Pulmonary artery endothelial cell (primary cell): ENCODE results near the gene LARP1. TPM values are rescaled to one million over a fixed set of nuclear protein-coding genes. Genes with fewer than 3 reads are reported as not detected.

Experiments used
- DNase-seq: peaks from one replicate; pipeline ENCODE4 v3.0.0-alpha.2; 2011; ENCODE audit warnings: low read depth, low spot score
- total RNA-seq: library from RNA; depleted of rRNA; stranded (reverse); fragments of >200 nt; gene quantifications from 2 replicates; pipeline ENCODE4 v1.2.3, GENCODE V29; 2014

LARP1 gene
- total RNA-seq, 1 donor from 2014 or later = 54.3 TPM

GRCh38 chr5:154761046-154761736, 6.0 kb downstream of the LARP1 start:
- no peak for DNase-seq

- DNase-seq = no peak
These were observed 7.1 kb downstream of the LARP1 start for GRCh38 chr5:154762261-154762660.

GRCh38 chr5:154762700-154763099, 7.5 kb downstream of the LARP1 start:
- no peak for DNase-seq

DNA sequence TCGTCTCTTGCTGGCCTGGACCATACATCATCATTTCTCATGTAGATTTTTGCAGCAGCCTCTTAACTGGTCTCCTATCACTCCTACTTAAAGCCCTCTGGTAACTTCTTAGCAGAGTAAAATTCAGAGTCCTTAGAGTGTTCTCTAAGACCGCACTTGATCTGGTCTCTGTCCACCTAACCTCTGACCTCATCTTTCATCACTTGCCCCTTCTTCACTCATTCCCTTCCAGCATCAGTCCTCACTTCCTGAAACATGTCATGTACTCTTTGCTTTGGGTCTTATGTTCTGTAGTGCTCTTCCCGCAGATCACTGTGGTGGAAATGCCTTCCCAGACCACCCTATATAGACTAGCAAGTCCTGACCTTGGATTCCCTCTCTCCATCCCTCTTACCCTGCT, 9.8 kb downstream of the LARP1 start:
- DNase-seq = no peak

DNA sequence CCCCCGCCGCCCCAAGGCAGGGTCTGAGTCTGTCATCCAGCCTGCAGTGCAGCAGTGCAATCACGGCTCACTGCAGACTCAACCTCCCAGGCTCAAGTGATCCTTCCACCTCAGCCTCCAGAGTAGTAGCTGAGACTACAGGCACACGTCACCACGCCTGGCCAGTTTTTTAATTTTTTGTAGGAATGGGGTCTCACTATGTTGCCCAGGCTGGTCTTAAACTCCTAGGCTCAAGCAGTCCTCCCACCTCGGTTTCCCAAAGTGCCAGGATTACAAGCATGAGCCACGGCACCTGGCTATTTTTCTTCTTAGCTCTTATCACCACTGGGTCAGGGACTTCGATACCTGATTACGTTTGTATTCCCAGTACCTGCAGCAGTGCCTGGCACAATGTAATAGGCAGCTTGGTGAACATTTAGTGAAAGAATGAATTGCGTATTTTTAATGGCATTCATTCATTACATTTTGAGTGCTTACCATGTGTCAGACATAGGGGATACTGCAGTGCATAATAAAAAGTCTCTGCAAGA, 10.3 kb downstream of the LARP1 start:
- no peak for DNase-seq

DNA sequence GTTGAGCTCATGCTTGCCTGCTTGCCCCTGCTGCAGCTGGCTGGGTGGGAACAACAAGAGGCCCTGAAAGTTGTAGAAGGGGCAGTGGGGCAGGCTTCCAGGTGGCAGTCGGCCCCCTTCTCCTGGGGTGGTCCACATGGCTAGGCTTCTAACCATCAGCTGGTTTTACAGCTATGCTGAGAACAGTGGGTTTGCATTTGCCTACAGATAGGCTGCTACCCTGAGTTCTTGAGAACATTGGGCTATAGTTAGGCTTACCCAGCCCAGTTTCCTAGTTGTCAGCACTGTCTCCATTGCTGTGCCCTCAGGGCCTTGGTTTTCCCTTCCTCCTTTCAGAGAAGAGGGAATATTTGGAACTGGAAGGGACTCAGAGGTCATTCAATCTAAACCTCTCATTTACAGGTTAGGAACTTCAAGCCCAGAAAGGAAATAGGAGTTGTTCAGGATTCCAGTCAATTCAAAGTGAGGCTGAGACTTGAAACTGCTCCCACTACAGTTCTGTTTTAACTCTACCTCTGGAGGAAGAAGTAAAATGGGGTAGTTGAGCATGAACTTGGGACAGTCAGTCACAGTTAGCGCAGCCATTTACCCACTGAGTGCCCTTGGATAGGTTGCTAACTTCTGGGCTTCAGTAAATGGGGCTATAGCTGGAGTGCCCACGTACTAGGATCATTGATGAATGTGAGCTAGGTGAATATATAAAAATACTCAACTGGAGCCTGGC, 11.5 kb downstream of the LARP1 start:
- no peak for DNase-seq

- no peak for DNase-seq
These were observed 12.4 kb downstream of the LARP1 start for GRCh38 chr5:154767576-154767975.

DNA sequence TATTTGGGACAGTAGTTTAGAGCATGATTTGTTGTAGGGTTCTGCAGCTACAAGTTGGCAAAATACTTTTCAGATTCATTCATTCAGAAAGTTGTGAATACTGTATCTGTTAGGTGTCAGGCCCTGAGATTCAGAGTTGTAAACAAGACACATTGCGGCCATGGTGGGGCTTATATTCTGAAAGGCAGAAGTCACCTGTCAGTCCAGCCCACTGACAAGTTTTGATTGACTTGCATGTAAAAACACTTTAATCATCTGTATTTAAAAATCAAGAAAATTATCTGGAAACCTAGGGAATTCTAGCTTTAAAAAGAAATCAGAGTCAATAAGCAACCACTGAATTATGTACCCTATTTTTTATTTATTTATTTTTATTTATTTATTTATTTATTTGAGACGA, 13.0 kb downstream of the LARP1 start:
- DNase-seq = no peak

GRCh38 chr5:154770111-154770510, 14.9 kb downstream of the LARP1 start:
- no peak for DNase-seq

DNA sequence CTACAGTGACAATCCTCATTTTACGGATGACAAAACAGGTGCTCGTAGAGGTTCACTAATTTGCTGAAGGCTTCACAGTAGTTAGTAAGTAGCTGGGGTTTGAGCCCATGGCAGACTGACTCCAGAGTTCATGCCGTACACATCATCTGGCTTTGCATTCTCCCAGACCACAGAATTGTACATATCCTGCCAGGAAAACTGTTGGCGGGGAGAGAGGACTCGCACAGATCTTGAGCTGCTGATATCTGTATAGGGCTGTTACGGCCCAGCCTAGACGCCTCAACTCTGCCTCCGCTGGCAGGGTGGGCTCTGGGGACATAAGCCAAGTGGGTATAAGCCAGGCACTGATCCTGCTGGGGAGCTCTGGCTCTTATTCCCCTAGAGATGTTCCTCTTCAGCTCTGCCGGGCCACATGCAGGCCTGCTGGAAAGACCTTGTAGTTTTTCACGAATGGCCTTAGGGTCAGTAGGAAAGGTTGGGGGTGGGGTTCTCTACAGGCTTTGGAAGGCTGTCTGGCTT, 16.3 kb downstream of the LARP1 start:
- no peak for DNase-seq

GRCh38 chr5:154773326-154773725, 18.1 kb downstream of the LARP1 start:
- DNase-seq = no peak

DNA sequence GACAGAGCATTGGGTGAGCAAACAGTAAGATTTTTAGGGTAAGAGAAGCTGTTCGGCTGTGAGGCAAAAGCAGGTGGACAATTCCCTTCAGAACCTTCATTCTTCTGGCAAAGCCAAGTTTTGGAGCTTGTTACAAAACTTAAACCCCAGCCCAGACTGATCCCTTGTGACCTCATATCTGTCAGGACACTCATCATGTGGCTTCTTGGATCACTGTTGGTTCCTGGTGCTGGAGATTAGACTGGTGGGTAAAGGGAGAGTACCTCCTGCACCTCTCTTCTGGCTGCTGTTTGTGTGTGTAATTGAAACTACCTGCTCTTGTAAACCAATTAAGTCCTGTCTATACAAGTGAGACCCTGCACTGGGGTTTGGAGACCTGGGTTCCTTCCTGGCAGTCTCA, 21.0 kb downstream of the LARP1 start:
- no peak for DNase-seq

DNA sequence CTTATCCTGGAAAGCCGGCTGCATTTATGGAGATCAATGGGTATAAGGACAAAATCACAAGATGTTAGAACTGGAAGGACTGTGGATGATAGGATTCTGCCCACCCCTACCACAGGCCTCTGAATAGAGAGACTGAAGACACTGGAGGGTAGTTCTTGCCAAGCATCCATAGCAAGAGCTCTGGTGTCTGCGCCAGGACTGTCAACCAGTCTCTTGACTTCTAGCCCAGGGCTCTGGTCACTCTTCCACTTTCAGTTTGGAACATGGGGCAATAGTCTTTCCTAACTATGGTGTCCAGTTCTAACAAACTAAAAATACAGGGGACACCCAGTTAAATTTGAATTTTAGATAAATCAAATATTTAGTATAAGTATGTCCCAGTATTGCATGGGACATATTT, 23.4 kb downstream of the LARP1 start:
- no peak for DNase-seq

DNA sequence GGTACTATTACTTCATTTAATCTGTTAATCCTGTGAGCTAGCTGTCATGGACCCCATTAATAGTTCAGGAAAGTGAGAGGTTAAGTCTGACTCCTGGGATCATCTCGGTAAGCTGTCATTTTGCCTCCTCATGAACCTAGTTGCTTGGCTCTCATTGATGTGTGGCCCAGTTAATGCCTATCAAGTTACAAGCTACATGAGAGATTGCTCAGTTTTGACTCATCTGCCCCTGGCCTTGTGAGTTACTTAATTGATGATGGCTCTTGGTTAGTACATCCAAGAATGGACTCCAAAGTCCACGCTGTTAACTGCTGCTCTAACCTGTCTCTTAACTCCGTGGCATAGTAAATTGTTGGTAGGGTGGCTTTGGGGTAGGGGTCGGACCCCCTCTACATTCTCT, 23.9 kb downstream of the LARP1 start:
- DNase-seq = no peak

DNA sequence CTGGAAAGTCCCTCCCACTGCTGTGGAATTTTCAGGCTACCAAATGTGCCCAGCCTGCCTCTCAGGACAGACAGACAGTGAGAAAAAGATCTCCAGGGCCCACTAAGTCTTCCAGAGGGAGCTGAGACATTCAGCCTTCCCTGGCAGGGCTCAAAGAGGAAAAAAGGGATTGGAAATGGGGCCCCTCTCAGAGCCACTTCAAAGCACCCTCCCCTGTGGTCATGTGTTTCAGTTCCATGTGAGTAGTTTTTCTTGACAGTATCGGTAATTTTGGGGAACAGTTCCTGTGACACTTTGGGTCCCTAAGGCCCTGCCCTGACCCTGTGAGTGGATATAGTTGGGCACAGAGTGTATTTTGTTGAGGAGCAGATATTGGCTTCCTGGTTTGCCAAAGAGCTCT, 25.0 kb downstream of the LARP1 start:
- no peak for DNase-seq

DNA sequence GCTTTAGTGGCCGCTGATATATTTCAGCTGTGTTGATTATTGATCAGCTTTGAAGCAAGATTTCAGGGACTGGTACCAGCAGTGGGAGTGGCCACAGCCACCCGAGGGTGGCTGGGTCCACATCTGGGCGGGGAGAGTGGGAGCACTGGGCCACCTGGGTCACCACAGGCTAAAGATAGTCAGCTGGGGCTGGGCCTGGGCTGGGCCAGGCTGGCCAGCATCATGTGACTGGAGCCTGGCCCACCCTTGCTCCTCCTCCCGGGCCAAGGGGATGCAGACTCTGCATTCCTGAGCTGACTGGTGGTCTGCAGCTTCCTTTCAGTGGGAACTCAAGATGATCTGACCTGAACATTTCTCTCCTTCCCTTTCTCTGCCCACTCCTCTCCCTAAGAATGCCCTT, 27.1 kb downstream of the LARP1 start:
- DNase-seq = no peak

GRCh38 chr5:154782812-154783592, 27.8 kb downstream of the LARP1 start:
- no peak for DNase-seq

DNA sequence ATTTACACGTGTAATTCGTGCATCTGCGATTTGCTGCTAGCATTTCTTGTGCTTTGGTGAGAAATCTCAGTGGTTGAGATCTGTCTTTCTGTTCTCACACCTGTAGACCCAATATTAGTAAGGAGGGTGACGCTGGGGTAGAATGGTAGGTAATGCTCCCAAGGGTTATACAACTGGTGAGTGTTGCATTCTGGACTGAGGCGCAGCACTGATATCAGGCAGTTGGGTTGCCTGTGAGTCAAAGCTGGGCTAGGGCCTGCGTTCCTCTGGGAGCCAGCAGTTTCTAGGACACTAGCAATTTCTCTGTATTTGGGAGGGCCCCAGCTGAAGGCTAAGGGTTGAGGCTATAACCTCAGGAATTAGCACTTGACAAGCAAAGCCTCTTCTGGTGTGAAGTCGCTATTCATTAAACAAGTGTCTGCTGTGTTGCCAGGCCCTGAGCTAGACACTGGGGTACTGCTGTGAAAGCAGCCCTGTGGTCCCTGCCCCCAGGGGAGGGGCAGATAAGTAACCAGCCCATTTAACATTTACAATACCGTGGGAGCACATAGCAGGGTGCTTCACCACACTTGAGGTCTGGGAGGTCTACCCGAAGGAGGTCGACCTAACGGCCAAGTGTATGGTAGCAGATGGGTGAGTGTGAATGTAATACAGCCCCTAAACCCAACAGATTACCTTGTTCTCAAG, 28.7 kb downstream of the LARP1 start:
- DNase-seq = no peak

DNA sequence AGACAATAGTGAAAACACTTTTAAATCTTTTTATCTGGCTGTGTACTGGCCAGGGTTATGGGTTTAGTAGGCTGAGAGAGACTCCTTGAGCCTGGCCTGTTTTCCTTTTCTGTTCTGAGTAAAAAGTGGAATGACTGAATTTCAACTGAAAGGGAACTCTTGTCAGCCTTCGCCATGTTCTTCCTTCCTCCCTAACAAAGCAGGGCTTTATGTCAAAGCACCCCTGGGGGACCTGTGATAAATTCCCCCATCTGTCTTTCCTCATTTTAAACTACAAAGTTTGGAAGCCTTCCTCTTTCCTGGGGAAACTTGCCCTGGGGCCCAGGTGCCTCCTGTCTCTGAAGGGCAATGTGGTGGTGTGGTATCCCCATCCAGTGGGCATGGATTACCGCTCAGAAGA, 29.7 kb downstream of the LARP1 start:
- no peak for DNase-seq

DNA sequence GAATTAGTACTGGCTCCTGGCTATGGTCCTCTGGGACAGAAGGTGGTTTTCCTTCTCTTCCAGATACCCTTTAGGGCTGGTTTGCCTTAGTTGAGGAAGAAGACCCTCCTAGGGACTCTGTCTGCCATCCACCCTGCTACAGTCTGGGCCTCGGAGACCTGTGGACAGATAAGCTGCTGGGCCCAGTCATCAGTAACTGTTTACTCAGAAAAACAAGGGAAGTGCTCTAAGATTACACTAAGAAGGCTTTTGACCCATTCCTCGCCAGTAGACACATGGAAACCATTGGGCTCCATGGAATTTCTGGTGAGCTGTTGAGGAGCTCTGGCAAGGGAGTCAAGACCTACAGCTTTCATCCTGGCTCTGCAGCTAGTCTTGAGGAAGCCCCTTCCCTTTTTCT, 31.2 kb downstream of the LARP1 start:
- no peak for DNase-seq

DNA sequence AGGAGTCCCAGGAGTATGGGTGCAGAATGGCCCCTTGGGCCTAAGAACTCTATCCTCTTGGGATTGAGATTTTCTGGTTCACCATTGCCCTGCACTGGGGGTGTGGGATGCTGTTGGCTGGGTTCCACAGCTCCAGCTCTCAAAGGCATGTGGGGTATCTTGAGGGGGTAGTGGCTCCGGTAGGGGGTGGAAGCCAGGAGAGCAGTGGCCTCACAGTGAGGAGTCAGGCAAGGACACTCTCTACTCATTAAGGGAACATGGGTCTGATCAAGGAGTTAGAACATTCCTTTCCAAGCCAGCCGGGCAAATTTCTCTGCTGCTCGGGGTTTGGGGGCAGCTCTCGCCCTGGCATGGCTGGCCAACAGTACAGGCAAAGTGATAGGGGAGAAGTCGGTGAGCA, 33.0 kb downstream of the LARP1 start:
- DNase-seq = no peak
